HepG2 (cell line): ENCODE results near the gene PRPSAP1. TPM values are rescaled to one million over a fixed set of nuclear protein-coding genes. Genes with fewer than 3 reads are reported as not detected.

Experiments used
- DNMT3B ChIP-seq: conservative IDR thresholded peaks from 2 replicates; pipeline ENCODE4 v1.6.1; 2016; ENCODE audit warnings: missing biosample characterization, control low read depth
- ETV6 ChIP-seq: sonication (generic); formaldehyde crosslinking; conservative IDR thresholded peaks from 2 replicates; pipeline ENCODE4 v1.4.0; 2020; ENCODE audit warnings: missing genetic modification reagents
- GATAD1 ChIP-seq: IDR thresholded peaks from 2 replicates; pipeline ENCODE4 v1.6.1; 2016; ENCODE audit warnings: missing genetic modification reagents, missing compliant biosample characterization
- HDAC2 ChIP-seq: sonication (generic); formaldehyde crosslinking; IDR thresholded peaks from 2 replicates; pipeline ENCODE4 v1.4.0; 2020; ENCODE audit warnings: missing genetic modification reagents
- HNRNPK ChIP-seq: fragments of 200-400 bp; formaldehyde crosslinking; IDR thresholded peaks from 2 replicates; pipeline ENCODE4 v1.6.1; 2018; ENCODE audit warnings: low read length, low read depth, moderate library complexity, mild to moderate bottlenecking; ENCODE audit not compliant: poor library complexity, severe bottlenecking
- MIER2 ChIP-seq: IDR thresholded peaks from 2 replicates; pipeline ENCODE4 v1.6.1; 2016; ENCODE audit warnings: missing biosample characterization, missing genetic modification reagents
- SOX5 ChIP-seq: IDR thresholded peaks from 2 replicates; pipeline ENCODE4 v1.6.1; 2016; ENCODE audit warnings: borderline replicate concordance
- U2AF1 ChIP-seq: fragments of 200-400 bp; formaldehyde crosslinking; optimal IDR thresholded peaks from 2 replicates; pipeline ENCODE3; 2017; ENCODE audit warnings: mild to moderate bottlenecking, low read depth, low read length
- ZBTB40 ChIP-seq, 2 experiments: fragments of 450-650 bp in 1 of 2; sonication (generic) in 1 of 2; formaldehyde crosslinking in 1 of 2; IDR thresholded peaks; 2 replicates each; pipeline versions ENCODE4 v1.6.1 to v1.8.0; 2016 to 2022; ENCODE audit warnings: antibody characterized with exemption in 1 of 2, mild to moderate bottlenecking in 1 of 2, missing genetic modification reagents in 1 of 2
- ZNF44 ChIP-seq: sonication (generic); formaldehyde crosslinking; IDR thresholded peaks from 2 replicates; pipeline ENCODE4 v1.5.1; 2020; ENCODE audit warnings: mild to moderate bottlenecking, missing genetic modification reagents
- ZNF556 ChIP-seq: sonication (generic); formaldehyde crosslinking; IDR thresholded peaks from 2 replicates; pipeline ENCODE4 v1.4.0; 2020; ENCODE audit warnings: mild to moderate bottlenecking, missing genetic modification reagents, borderline replicate concordance
- polyA plus RNA-seq, 8 experiments: library from polyadenylated mRNA; depleted of rRNA in 3 of 8; stranded (reverse) in 7 of 8; unstranded in 1 of 8; fragments of >200 nt; fragmentation: Illumina TruSeq in 4 of 8; extraction: Trizol in 4 of 8; gene quantifications; 2 replicates each; pipeline versions ENCODE4 v1.2.1 to v1.2.3, GENCODE V29; 2011 to 2016; ENCODE audit warnings: low read depth in 4 of 8, missing spikeins in 1 of 8, mixed read lengths in 1 of 8; ENCODE audit not compliant: insufficient read depth in 1 of 8
- total RNA-seq, 5 experiments: library from RNA; depleted of rRNA; stranded (reverse); fragments of >200 nt; fragmentation: Illumina TruSeq; extraction: Trizol; gene quantifications; 2 replicates each; pipeline ENCODE4 v1.2.3, GENCODE V29; 2016; ENCODE audit warnings: low read depth in 1 of 5
- TF ChIP-seq, protein P1 (sequence below): sonication (generic); formaldehyde crosslinking; IDR thresholded peaks from 2 replicates; pipeline ENCODE4 v1.9.0; 2022; ENCODE audit warnings: missing genetic modification reagents, mild to moderate bottlenecking, borderline replicate concordance
- TF ChIP-seq, protein P2 (sequence below): sonication (generic); formaldehyde crosslinking; IDR thresholded peaks from 2 replicates; pipeline ENCODE4 v1.4.0; 2020; ENCODE audit warnings: missing genetic modification reagents, mild to moderate bottlenecking, borderline replicate concordance

Gene PRPSAP1
- total and polyA plus RNA-seq, 2 of the 13 experiments (the other 11 are each of a cell fraction or from before 2014, with no cell fraction given), result 91.1 to 314 TPM

GRCh38 chr17:76384222-76384986 is 30.7 kb upstream of the PRPSAP1 start, which contains the start of gene SPHK1 (continued):
- no peak for TF ChIP-seq ZBTB40 (IDR thresholded peaks at IDR 0.05)
- TF ChIP-seq ZBTB40 (CRISPR knock-in tag; IDR thresholded peaks at IDR 0.05), result 0 out of 2 replicates have a peak, but pooled peaks have one; percentile 49
- no peak for TF ChIP-seq MIER2 (CRISPR knock-in tag)
- peak; percentile 4; the same call in 1 of the 2 replicates for TF ChIP-seq SOX5 (CRISPR knock-in tag)
- TF ChIP-seq, protein P1, sequence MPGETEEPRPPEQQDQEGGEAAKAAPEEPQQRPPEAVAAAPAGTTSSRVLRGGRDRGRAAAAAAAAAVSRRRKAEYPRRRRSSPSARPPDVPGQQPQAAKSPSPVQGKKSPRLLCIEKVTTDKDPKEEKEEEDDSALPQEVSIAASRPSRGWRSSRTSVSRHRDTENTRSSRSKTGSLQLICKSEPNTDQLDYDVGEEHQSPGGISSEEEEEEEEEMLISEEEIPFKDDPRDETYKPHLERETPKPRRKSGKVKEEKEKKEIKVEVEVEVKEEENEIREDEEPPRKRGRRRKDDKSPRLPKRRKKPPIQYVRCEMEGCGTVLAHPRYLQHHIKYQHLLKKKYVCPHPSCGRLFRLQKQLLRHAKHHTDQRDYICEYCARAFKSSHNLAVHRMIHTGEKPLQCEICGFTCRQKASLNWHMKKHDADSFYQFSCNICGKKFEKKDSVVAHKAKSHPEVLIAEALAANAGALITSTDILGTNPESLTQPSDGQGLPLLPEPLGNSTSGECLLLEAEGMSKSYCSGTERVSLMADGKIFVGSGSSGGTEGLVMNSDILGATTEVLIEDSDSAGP (CRISPR knock-in tag), result no peak
- TF ChIP-seq ZNF556 (CRISPR knock-in tag), result no peak
- no peak for TF ChIP-seq DNMT3B (CRISPR knock-in tag)
- TF ChIP-seq, protein P2, sequence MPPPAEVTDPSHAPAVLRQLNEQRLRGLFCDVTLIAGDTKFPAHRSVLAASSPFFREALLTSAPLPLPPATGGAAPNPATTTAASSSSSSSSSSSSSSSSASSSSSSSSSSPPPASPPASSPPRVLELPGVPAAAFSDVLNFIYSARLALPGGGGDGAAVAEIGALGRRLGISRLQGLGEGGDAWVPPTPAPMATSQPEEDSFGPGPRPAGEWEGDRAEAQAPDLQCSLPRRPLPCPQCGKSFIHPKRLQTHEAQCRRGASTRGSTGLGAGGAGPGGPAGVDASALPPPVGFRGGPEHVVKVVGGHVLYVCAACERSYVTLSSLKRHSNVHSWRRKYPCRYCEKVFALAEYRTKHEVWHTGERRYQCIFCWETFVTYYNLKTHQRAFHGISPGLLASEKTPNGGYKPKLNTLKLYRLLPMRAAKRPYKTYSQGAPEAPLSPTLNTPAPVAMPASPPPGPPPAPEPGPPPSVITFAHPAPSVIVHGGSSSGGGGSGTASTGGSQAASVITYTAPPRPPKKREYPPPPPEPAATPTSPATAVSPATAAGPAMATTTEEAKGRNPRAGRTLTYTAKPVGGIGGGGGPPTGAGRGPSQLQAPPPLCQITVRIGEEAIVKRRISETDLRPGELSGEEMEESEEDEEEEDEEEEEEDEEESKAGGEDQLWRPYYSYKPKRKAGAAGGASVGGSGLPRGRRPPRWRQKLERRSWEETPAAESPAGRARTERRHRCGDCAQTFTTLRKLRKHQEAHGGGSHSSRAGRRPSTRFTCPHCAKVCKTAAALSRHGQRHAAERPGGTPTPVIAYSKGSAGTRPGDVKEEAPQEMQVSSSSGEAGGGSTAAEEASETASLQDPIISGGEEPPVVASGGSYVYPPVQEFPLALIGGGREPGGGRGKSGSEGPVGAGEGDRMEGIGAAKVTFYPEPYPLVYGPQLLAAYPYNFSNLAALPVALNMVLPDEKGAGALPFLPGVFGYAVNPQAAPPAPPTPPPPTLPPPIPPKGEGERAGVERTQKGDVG (CRISPR knock-in tag), result no peak
- no peak for TF ChIP-seq U2AF1
- TF ChIP-seq HNRNPK, result peak; percentile 3
- TF ChIP-seq GATAD1 (CRISPR knock-in tag), result no peak
- no peak for TF ChIP-seq ZNF44 (CRISPR knock-in tag)
- 0 out of 2 replicates have a peak, but pooled peaks have one; percentile 14 for TF ChIP-seq HDAC2
- TF ChIP-seq ETV6, result peak; percentile 73
